GM21717 (cell line): ENCODE data around the gene MS4A4E.
A peak's percentile ranks its signal among the peaks of the same experiment; 100 is the strongest.
"Not testable (repeated sequence)": the region's sequence is repeated elsewhere in the genome, so short reads cannot be mapped to it uniquely, and the experiment has no call there.

ENCODE experiments used
- ATAC-seq: cut with Tn5 transposase; IDR thresholded peaks from one replicate; pipeline ENCODE4 v1.9.1; 2021; ENCODE audit warnings: mild to moderate bottlenecking, moderate library complexity; ENCODE audit not compliant: unreplicated experiment

Gene MS4A4E

DNA sequence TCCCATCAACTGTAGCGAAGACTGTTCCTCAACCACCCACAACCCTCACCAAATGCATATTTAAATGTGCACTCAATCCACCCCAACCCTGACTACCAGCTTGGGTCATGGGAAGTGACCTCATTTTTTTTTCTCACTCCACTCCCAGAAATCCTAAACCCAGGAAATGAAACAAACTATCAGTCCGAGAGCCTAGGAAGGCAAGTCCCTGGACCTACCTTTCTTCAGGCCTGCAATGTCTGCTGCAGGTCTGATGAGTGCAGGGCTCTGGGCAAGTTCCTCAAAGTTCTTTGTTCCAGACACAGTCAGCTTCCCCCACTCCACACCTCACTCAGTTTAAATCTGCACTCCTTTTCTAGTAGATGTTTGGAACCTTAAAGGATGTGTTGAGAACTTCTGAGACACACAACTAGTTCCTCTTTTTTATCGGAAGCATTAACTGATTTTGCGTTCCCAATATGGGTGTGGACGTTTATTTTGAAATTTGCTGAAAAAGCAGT, at the start of gene MS4A4E:
TSS of gene MS4A4E (minus strand) at position 398 of the 500 bp plus-strand sequence. CDS start 13,082 bp downstream, outside the sequence.
- no peak for ATAC-seq

DNA sequence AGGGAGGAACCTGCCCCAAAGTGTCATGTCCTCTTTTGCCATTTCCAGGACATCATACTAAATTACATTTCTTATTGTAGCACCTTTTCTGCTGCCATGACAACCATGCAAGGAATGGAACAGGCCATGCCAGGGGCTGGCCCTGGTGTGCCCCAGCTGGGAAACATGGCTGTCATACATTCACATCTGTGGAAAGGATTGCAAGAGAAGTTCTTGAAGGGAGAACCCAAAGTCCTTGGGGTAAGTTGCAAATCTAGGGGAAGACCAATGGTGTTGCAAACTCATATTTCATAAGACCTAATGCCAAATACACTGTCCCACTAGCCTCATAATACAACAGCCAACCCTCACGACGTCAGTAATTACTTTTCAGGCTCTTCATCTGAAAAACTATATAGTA, 49.2 kb upstream of the MS4A4E start:
- ATAC-seq, result no peak

DNA sequence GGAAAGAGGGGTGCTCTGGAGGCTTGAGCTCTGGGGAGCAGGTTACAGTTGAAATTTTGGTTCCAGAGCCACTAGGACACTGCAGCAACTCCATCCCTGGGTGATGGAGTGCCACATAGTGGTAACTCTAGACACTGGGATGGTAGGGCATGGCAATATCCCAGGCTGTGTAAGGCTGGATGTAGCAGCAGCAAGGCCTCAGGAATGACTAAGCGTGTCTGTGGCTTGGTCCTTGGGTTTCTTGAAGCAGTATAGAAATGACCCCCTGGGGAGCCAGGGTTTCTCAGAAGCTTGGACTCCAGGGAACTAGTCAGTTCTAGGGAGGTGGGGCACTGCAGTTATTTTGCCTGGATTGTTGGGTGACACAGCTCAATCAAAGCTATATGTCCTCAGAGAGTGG, 45.6 kb upstream of the MS4A4E start:
- ATAC-seq, result no peak

DNA sequence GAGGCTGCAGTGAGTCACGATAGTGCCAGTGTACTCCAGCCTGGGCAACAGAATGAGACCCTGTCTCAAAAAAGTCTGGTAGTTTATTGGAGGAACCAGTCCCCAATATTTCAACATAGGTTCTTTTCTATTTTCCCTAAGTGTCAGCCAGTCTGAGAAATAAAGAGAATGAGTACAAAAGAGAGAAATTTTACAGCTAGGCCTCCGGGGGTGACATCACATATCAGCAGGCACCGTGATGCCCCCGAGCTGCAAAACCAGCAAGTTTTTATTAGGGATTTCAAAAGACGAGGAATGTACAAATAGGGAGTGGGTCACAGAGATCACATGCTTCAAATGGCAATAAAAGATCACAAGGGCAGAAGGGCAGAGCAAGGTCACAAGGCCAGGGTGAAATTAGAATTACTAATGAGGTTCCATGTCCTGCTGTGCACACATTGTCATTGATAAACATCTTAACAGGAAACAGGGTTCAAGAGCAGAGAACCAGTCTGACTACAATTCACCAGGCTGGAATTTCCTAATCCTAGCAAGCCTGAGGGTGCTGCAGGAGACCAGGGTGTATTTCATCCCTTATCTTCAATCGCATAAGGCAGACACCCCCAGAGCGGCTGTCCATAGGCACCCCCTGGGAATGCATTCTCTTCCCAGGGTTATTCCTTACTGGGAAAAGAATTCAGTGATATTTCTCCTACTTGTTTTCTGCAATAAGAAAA, 42.6 kb upstream of the MS4A4E start:
- not testable (repeated sequence) for ATAC-seq

DNA sequence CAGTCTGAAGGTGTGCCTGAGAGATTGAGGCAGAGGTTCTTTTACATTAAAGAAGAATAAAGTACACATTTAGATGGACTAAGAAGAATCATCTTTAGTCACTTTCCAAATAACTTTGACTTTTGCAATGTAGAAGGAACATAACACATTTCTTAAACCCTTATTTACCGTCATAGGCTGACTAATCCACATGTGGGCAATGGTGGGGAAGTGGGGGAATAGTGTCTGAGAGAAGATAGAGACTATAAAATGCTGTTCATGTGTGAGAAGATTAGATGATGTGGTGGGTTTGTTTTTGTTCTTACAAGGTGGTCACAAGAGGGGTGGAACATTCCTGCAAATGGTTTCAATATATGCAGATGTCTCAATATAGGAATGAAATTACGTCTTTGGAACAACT, 39.3 kb upstream of the MS4A4E start:
- ATAC-seq, result no peak

DNA sequence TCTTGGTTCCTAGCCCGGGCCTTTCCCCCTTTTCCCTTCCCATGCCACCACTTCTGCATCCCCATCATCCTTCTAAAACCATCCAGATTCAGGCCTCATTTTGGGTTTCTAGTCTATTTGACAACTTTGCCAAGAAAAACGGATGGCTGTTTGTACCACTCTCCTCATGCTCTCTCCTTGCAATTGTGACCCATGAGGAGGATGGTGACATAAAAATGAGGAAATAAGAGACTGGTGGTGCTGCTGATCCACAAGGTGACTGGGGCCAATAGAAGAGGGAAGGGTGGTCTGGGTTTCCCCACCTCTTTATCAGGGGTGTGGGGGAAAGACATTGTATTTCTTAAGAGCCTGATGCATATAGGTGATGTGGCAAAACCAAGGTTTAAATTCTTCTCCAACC, 38.5 kb upstream of the MS4A4E start:
- ATAC-seq, result no peak

DNA sequence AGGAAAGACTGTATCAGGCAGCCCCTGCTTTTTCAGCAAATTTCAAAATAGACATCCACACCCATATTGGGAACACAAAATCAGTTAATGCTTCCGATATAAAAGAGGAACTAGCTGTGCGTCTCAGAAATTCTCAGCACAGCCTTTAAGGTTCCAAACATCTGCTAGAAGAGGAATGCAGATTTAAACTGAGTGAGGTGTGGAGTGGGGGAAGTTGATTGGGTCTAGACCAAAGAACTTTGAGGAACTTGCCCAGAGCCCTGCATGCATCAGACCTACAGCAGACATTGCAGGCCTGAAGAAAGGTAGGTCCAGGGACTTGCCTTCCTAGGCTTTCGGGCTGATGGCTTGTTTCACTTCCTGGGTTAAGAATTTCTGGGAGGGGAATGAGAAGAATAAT, 37.5 kb upstream of the MS4A4E start, which contains the start of gene MS4A4A:
TSS of gene MS4A4A (plus strand) at position 255 of the 400 bp plus-strand sequence. CDS start at position 265, 10 bp downstream.
- no peak for ATAC-seq

DNA sequence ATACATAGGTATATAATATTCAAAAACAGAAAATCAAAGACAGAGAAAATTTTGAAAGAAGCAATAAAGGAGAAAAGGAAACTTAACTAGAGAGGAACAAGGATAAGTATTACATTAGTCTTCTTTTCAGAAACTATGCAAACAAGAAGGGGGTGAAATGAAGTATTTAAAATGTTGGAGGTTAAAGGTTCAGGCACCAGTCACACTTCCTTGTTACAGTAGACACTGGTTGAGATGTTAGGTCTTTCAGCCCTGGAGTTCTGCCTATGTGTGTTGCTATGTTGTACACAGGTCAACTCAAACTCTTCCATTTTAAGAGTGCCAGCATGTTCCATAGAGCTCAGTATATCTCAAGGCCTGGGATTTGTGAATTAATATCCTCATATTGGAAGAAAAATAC, 31.5 kb upstream of the MS4A4E start:
- no peak for ATAC-seq

DNA sequence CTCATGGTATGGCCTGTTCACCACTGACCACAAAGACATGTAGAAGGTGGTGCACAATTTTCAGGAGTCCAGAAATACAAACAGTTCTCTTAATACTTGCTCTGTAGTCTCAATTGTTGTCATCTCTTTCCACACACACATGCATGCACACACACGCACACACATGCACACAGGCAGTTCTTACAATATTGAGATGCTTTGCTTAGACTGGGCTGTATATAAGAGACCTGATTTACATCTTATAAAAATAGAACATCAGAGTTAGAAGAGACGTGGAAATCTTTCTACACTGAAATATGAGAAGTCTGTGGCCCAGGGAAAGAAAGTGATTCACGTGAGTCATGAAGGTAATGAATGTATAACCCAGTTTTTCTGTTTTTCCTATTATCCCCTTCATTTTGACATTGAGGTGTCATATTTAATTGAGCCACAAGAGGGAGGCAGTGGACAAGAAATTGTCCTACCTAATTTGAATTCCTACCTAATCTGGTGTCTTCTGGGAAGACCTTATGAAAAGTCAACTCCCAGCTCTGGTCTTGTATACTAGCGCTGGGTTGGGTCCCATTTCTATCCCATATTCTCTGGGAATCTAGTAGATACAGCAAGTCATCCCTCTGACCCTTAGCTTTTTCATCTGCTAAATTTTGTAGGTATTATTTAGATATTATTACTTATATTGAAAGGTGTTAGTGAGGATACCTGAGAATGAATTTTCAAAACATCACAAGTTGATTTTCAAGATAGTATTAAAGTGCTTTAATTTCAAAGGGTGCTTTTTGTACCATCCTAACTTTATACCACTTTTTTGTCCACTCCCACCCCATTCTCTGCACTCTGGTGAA, 22.7 kb upstream of the MS4A4E start:
- ATAC-seq, result no peak

DNA sequence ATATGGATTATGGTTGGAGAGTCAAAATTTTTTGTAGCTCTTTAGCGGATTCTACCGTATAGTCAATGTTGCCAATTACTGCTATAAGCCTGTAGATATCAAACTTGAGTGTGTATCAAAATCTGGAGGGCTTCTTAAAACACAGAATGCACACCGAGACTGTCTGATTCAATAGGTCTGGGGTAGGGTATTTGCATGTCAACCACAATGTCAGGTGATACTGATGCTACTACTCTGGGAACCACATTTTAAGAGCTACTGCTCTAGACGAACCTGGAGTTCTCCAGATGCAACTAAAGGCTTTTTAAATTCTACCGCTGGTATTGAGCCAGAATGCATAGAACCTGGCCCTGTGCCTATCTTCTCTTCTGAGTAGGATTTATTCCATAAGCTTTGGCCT, 21.7 kb upstream of the MS4A4E start:
- ATAC-seq, result no peak

DNA sequence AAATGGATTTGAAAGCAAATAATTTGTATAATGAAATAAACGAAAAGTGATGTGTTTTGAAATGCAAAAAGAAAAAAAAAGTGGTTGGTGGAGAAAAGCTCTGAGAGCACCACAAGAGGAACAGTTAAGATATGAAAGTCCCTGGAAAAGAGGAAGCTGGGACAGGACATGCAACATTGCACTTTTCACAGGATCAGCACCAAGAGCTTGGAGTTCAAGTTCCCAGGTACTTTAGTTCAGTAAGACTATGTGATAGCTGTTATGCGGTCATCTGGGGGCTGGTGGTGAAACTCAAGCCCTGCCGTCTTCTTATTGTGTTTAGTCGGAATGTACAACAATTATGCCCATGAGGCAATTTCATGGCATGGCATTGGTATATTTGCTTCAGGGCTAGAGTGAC, 20.5 kb upstream of the MS4A4E start:
- ATAC-seq, result no peak

DNA sequence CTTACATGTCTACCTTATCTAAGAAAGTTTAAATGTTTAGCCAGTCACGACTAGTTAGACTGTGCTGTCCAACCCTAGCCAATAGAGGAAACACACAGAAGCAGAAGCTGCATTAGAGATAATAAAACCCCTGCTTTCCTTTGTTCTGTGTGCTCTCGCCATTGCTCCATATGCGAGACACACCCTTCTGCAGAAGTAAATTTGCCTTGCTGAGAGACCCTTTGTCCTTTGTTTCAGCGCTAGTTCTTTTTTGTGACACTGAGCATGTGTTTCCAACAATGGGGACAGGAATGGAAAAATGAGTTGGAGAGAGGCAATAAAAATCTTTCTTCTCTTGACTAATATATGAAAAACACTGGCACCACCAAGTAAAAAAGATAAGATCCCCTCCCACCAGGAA, 18.1 kb upstream of the MS4A4E start:
- no peak for ATAC-seq

DNA sequence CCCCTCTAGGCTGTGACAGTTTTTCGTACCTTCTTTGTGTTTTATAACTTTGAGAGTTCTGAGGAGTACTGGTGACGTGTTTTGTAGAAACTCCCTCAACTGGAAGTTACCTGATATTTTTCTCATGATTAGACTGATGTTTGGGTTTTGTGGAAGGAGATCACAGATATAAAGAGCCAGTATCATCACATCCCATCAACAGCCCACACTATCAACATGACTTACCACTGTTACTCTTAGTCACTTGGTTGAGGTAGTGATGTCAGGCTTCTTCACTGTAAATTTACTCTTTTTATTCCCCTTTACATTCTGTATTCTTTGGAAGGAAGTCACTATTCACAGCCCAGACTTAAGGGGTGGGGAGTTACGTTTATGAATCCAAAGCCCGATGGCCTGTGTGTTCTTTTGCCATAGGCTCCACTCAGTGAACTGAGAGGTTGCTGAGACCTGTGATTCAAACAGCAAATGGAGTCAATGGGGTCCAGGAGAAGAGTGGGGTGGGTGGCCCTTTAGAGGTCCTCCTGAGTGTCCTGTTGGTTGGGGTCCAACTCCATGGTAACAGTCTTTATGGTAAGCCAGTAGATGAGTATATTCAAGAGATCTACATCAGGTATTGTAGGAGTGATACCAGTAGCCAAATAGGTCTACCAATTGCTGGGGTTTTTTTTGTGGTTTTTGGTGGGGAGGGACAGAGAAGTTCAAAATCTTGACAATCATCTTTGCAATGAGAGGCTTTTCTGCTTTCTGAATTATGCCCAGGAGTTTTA, 15.2 kb upstream of the MS4A4E start:
- ATAC-seq, result no peak

DNA sequence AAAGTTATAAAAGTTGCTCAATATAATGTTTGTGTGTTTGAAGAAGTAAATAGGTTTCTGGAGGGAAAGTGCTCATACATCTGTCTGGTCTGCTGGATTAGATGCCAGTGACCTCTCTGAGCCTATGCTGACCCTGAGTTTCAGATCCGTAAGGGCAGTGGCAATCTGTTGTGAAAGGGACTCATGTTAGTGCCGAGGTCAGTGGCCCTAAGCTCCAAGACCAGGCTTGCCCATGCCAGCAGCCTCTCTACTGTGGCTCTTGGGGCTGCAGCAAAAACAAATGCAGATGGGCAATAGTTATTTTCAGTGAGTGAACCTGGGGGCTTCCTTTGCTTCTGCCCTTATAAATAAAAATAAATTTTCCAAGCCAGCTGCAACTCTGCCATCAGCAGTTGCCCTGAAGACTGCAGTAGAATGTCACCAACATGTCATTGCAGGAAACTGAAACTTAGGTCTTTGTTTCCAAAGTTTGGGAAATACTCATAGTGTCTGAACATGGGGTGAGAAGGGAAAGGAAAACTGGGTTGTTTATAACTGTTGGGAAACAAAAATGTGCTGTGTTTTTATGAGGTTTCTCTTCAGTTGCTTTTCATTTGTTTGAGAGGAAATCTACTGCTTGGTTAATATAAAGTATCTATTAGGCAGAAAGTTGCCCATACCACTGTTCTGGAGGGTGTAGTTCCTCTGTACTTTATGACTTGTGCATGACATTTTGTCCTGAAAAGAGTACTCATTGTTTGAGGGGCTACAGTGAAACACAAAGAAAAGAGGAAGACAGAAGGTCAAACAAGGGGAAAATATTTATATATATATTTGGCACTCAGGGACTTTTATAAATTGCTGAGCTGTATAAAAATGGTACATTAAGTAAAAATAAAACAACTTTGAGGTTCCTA, 9.5 kb upstream of the MS4A4E start:
- no peak for ATAC-seq

DNA sequence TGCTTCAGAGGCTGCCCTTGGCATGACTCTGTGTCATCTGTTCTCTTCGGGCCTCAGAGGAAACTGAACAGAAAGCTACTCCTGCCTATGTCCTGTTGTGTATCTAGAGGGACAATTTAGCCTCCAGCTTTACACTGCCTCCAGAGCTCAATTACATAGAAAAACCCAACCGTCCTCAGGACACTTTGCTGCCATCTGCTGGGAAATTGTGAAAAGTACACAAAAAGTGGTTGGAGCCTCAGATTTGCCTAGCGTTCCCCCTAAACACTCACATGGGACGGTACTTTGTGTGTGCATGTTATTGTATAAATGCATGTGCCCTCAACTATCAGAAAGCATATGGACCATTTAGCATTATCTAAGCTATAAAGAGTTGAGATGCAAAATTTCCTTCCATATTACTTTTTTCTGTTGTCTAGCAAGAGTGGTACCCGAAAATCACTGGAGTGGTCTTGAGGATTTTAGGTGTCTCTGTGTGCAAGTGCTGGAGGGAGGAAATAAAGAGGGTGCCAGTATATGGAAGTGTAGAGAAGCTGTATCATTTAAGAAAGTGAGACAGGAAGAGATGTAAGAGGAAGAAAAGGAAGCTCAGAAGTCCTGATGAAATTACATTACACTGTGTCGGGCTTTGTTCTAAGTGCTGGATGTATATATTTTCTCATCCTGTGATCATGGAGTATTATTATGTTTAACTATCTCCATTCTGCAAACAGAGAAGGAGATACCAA, 8.7 kb upstream of the MS4A4E start:
- peak; percentile 52 for ATAC-seq

DNA sequence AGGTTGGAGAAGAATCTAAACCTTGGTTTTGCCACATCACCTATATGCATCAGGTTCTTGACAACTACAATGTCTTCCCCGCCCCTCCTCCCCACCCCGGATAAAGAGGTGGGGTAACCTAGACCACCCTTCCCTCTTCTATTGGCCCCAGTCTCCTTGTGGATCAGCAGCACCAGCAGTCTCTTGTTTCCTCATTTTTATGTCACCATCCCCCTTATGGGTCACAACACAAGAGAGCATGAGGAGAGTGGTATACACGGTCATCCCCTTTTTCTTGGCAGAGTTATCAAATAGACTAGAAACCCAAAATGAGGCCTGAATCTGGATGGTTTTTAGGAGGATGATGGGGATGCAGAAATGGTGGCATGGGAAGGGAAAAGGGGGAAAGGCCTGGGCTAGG, 1.2 kb downstream of the MS4A4E start:
- no peak for ATAC-seq

DNA sequence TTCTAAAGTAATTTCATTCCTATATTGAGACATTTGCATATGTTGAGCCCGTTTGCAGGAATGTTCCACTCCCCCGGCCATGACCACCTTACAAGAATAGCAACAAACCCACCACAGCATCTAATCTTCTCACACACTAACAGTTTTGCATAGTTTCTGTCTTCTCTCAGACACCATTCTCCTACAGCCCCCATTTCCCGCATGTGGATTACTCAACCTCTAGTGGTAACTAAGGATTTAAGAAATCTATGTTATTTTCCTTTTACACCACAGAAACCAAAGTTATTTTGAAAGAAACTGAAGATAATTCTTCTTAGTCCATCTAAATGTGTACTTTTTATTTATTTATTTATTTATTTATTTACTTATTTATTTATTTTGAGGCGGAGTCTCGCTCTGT, 2.3 kb downstream of the MS4A4E start:
- ATAC-seq, result no peak

DNA sequence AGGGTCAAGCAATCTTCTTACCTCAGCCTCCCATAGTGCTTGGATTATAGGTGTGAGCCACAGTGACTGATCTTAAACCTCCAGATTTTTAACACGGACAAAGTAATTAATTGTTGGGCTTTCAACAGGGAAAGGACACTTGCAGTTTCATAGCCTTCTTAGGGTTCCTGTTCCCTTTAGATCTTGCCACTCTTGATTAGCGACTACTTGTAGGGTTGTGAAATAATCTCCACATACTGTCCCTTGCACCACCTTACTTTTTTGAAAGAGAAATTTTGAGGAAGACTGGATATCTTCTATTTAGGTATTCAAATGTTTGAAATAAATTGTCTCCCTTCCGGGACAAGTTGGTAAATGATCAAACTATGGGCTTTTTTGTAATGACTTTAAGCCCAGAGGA, 7.6 kb downstream of the MS4A4E start:
- ATAC-seq, result no peak

DNA sequence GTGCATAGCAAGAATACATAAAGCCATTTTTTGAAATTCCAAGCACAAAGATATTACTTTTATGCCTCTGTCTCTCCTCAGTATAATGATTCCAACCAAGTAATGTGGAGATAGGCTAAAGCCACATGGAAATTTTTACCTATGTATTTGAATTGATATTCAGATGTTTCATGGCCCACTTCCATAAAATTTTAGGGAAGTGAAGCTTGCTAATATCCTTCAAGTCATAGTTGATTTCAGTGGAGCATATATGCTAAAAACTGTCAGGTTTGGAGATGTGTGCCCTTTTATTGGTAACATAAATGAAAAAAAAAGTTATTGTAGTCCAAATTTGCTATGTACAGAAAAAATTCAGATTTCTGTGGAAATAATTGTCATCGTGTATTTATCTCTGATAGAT, 12.3 kb downstream of the MS4A4E start:
- no peak for ATAC-seq

DNA sequence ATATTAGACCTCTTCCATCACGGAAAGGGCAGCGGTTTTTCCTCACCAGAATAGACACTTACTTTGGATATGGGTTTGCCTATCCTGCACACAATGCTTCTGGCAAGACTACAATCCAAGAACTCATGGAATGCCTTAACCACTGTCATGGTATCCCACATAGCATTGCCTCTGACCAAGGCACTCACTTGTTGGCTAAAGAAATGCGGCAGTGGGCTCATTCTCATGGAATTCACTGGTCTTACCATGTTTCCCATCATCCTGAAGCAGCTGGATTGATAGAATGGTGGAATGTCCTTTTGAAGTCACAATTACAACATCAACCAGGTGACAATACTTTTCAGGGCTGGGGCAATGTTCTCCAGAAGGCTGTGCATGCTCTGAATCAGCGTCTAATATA, 20.8 kb downstream of the MS4A4E start:
- ATAC-seq, result no peak
